Fibroblast of mammary gland (primary cell): Measurements from ENCODE around the gene GRM7.

Source experiments
- DNase-seq: peaks from one replicate; pipeline ENCODE4 v3.0.0-alpha.2; 2010; ENCODE audit warnings: low read depth
- H3K4me3 ChIP-seq: 2 replicates; pipeline ENCODE4 v1.5.1; 2011; ENCODE audit warnings: low read depth, mild to moderate bottlenecking, low read length, moderate library complexity; ENCODE audit not compliant: control insufficient read depth
- CTCF ChIP-seq: conservative IDR thresholded peaks from 2 replicates; pipeline ENCODE4 v1.5.1; 2011; ENCODE audit warnings: low read depth, low read length, inconsistent platforms; ENCODE audit not compliant: control insufficient read depth, insufficient read depth

Gene GRM7

DNA sequence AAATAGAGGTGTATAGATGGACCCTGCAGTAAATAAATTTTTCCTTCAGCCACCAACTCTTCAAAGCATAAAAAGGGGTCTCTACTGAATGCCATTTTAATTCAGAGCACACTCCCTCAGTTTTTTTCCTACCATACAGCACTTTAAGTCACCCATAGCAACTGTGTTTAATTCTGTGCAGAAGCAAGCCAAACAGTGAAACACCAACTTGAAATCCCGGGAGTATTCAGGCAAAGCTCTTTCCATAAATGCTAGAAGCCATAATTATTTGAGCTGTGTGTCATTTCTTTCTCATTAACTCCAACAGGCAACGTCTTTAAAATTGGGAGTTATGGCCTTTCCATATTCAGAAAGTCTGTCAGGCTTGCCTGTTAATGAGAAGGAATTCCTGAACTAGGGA lies 562.1 kb downstream of the GRM7 start:
- H3K4me3 ChIP-seq, result no peak overlapping the region
- TF ChIP-seq CTCF, result no peak
- no peak for DNase-seq

- TF ChIP-seq CTCF, result no peak
- no peak for DNase-seq
These were observed 563.1 kb downstream of the GRM7 start for GRCh38 chr3:7423995-7424394.

GRCh38 chr3:7428206-7428718 lies 567.3 kb downstream of the GRM7 start:
- TF ChIP-seq CTCF, result no peak
- no peak for DNase-seq
- no peak overlapping the region for H3K4me3 ChIP-seq

More at GRCh38 chr3:7423995-7424394, 563.1 kb downstream of the GRM7 start:
- no peak overlapping the region for H3K4me3 ChIP-seq

- no peak for DNase-seq
- no peak for TF ChIP-seq CTCF
- H3K4me3 ChIP-seq, result no peak overlapping the region
These were observed 571.7 kb downstream of the GRM7 start for GRCh38 chr3:7432610-7433009.

GRCh38 chr3:7433073-7433472 lies 572.2 kb downstream of the GRM7 start:
- TF ChIP-seq CTCF, result no peak
- no peak for DNase-seq
- H3K4me3 ChIP-seq, result no peak overlapping the region

DNA sequence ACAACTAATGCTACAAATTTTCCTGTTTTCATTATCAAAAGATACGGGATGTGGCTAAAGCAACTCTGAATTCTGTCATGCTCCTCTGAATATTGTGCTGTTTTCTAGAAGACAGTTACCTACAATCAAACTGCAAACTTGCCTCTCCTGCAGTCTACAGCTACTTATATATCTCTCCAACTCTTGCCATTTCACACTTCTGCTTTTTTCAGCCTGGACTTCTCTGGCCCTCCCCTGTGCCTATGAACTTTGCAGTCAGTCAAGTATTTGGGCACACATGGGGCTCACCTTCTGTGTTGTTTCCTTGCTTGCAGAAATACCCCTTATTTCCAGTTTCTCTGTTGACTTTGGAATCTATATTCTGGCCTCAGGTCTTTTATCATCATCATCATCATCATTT lies 575.6 kb downstream of the GRM7 start:
- no peak for TF ChIP-seq CTCF
- H3K4me3 ChIP-seq, result no peak overlapping the region
- DNase-seq, result no peak

DNA sequence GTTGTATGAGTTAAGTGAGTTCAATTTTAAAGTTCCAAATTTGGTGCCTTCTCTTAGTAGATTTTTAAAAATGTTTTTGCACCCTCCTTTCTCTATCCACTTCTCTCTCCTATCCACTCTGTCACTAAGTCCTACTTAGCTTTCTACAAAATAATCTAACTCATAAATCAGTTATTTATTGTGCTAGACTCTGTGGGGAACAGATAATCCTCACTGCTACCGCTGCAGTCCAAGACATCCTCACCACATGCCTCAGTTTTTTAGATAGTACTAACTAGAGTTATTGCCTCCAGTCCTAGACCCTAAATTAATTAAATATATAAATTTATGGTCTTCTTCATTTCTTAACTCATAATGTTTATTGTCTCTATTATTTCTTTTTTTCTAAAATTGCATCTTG lies 576.3 kb downstream of the GRM7 start:
- no peak for TF ChIP-seq CTCF
- H3K4me3 ChIP-seq, result no peak overlapping the region
- no peak for DNase-seq
